Measurements from ENCODE around the gene FAM43A. TPM values are rescaled to one million over a fixed set of nuclear protein-coding genes. Genes with fewer than 3 reads are reported as not detected.

Gene FAM43A
- polyA plus RNA-seq, 1 donor (not counting 4 experiments of a cell fraction or from before 2014, with no cell fraction given): 1.1 TPM

DNA sequence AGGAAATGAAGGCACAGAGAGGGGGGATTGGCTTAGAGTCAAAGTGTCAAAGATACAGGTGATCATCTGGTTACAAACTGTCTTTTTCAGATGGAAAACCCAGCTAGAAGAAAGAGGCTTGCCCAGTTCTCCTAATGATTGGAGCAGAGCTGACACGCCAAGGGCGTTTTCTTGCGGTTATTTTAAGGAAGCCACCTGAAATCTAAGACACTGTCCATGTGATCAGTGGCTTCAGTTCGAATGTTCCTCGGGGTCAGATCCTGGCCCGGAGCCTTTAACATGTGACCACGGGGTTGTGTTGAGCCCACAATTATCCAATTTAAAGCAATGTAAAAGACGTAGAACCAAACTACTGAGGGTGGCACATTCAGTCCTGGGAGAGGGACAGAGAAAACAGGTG is 19.5 kb downstream of the FAM43A start:
- H2AFZ ChIP-seq (ENCODE audit: control insufficient read depth, low read length): no peak overlapping the region
- no peaks in the 10 kb centered on the region for H4K20me1 ChIP-seq (ENCODE audit: control insufficient read depth, extremely low read depth, insufficient read depth, low read length)
- no peak overlapping the region for H3K27ac ChIP-seq (ENCODE audit: control insufficient read depth, insufficient read depth, low read length)
- no peak for DNase-seq (ENCODE audit: low read depth, low spot score)
- dilution Hi-C loops (cut with MboI; ENCODE audit: extremely low pct_ligation_motif_present, low sequenced_read_pairs): no loop called here
- H3K4me2 ChIP-seq (ENCODE audit: control insufficient read depth, extremely low read depth, insufficient read depth, low read depth, low read length): no peak overlapping the region
- H3K9me1 ChIP-seq (ENCODE audit: control insufficient read depth, extremely low read depth, insufficient read depth, low read length): no peaks in the 10 kb centered on the region
- TF ChIP-seq, protein P1, sequence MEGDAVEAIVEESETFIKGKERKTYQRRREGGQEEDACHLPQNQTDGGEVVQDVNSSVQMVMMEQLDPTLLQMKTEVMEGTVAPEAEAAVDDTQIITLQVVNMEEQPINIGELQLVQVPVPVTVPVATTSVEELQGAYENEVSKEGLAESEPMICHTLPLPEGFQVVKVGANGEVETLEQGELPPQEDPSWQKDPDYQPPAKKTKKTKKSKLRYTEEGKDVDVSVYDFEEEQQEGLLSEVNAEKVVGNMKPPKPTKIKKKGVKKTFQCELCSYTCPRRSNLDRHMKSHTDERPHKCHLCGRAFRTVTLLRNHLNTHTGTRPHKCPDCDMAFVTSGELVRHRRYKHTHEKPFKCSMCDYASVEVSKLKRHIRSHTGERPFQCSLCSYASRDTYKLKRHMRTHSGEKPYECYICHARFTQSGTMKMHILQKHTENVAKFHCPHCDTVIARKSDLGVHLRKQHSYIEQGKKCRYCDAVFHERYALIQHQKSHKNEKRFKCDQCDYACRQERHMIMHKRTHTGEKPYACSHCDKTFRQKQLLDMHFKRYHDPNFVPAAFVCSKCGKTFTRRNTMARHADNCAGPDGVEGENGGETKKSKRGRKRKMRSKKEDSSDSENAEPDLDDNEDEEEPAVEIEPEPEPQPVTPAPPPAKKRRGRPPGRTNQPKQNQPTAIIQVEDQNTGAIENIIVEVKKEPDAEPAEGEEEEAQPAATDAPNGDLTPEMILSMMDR (optimal IDR thresholded peaks at IDR 0.05 in 1 of 3, IDR thresholded peaks at IDR 0.05 in 1 of 3, conservative IDR thresholded peaks at IDR 0.05 in 1 of 3; ENCODE audit: extremely low read depth in 1 of 3, insufficient read depth in 2 of 3, low read length in 3 of 3): no peak
- TF ChIP-seq EZH2 (IDR thresholded peaks at IDR 0.05; ENCODE audit: low read length): no peak
- FAIRE-seq: no peak
- no peaks in the 10 kb centered on the region for H3K9me3 ChIP-seq (ENCODE audit: control insufficient read depth, low read depth, low read length)
- no peak overlapping the region for H3K9ac ChIP-seq (ENCODE audit: control insufficient read depth, extremely low read depth, insufficient read depth, low read length)
- H3K27me3 ChIP-seq (ENCODE audit: control insufficient read depth, extremely low read depth, insufficient read depth, low read length): no peaks in the 10 kb centered on the region
- no peak overlapping the region for H3K4me3 ChIP-seq (ENCODE audit: control insufficient read depth in 2 of 3, extremely low read depth in 1 of 3, insufficient read depth in 2 of 3, low read depth in 1 of 3, low read length in 3 of 3)
- no peaks in the 10 kb centered on the region for H3K79me2 ChIP-seq (ENCODE audit: control insufficient read depth, insufficient read depth, low read length)
- no peaks in the 10 kb centered on the region for H3K4me1 ChIP-seq (ENCODE audit: control insufficient read depth, extremely low read depth, insufficient read depth, low read length)
- no peaks in the 10 kb centered on the region for H3K36me3 ChIP-seq (ENCODE audit: control insufficient read depth in 2 of 2, extremely low read depth in 1 of 2, insufficient read depth in 2 of 2, low read length in 2 of 2)

DNA sequence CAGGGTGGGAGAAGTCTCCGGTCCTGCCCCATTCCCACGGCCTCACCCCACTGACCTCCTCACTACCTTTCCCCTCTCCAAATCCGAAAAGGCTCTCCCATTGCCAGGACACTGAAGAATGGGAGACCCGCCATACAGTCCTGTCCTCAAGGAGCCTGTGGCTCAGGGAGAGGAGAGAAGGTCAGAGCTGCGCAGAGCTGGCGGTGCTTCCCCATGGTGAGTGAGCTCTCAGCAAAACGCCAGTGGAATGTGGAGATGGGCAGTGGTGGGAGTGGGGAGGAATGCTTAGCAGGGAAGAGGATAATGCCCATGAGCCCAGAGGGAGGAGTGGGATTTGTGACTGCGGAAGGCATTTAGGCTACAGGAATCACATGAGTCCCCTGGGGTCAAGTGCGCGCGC is 20.1 kb downstream of the FAM43A start:
- Histone ChIP-seq H3K9me3 (ENCODE audit: control insufficient read depth, low read depth, low read length) (no peaks in the 10 kb centered on the region), H3K4me2 (ENCODE audit: control insufficient read depth, extremely low read depth, insufficient read depth, low read depth, low read length) (no peak overlapping the region), H3K9ac (ENCODE audit: control insufficient read depth, extremely low read depth, insufficient read depth, low read length) (no peak overlapping the region), H3K36me3 (ENCODE audit: control insufficient read depth in 2 of 2, extremely low read depth in 1 of 2, insufficient read depth in 2 of 2, low read length in 2 of 2) (no peaks in the 10 kb centered on the region), H3K27me3 (ENCODE audit: control insufficient read depth, extremely low read depth, insufficient read depth, low read length) (no peaks in the 10 kb centered on the region), H3K79me2 (ENCODE audit: control insufficient read depth, insufficient read depth, low read length) (no peaks in the 10 kb centered on the region), H4K20me1 (ENCODE audit: control insufficient read depth, extremely low read depth, insufficient read depth, low read length) (no peaks in the 10 kb centered on the region), H3K4me1 (ENCODE audit: control insufficient read depth, extremely low read depth, insufficient read depth, low read length) (no peaks in the 10 kb centered on the region), H3K4me3 (ENCODE audit: control insufficient read depth in 2 of 3, extremely low read depth in 1 of 3, insufficient read depth in 2 of 3, low read depth in 1 of 3, low read length in 3 of 3) (no peak overlapping the region), H3K9me1 (ENCODE audit: control insufficient read depth, extremely low read depth, insufficient read depth, low read length) (no peaks in the 10 kb centered on the region), H3K27ac (ENCODE audit: control insufficient read depth, insufficient read depth, low read length) (no peak overlapping the region), H2AFZ (ENCODE audit: control insufficient read depth, low read length) (no peak overlapping the region)
- dilution Hi-C loops (cut with MboI; ENCODE audit: extremely low pct_ligation_motif_present, low sequenced_read_pairs): no loop called here
- no peak for TF ChIP-seq EZH2 (IDR thresholded peaks at IDR 0.05; ENCODE audit: low read length)
- TF ChIP-seq, protein P1 (optimal IDR thresholded peaks at IDR 0.05 in 1 of 3, IDR thresholded peaks at IDR 0.05 in 1 of 3, conservative IDR thresholded peaks at IDR 0.05 in 1 of 3; ENCODE audit: extremely low read depth in 1 of 3, insufficient read depth in 2 of 3, low read length in 3 of 3): no peak
- DNase-seq (ENCODE audit: low read depth, low spot score) (no peak), FAIRE-seq (no peak)

Measured in keratinocyte (primary cell).